Upper lobe of right lung (tissue), 1 donor: ENCODE data around the gene GALNT2. TPM values are rescaled to one million over a fixed set of nuclear protein-coding genes. Genes with fewer than 3 reads are reported as not detected.

Experiments used
- ATAC-seq: fragments of 200-7000 bp; cut with Tn5 transposase; one replicate; pipeline ENCODE4 v1.9.1; 2020; ENCODE audit warnings: mild to moderate bottlenecking, moderate library complexity
- DNase-seq: peaks from one replicate; pipeline ENCODE4 v3.0.0-alpha.2; 2020
- H3K27ac ChIP-seq: fragments of 200-600 bp; one replicate; pipeline ENCODE4 v1.8.0; 2022
- H3K27me3 ChIP-seq: fragments of 200-600 bp; one replicate; pipeline ENCODE4 v1.8.0; 2022; ENCODE audit warnings: mild to moderate bottlenecking
- H3K36me3 ChIP-seq: fragments of 200-600 bp; one replicate; pipeline ENCODE4 v1.8.0; 2022
- H3K4me1 ChIP-seq: fragments of 200-600 bp; one replicate; pipeline ENCODE4 v1.8.0; 2022
- H3K4me3 ChIP-seq: fragments of 200-600 bp; one replicate; pipeline ENCODE4 v1.8.0; 2022; ENCODE audit warnings: mild to moderate bottlenecking
- H3K9me3 ChIP-seq: fragments of 200-600 bp; one replicate; pipeline ENCODE4 v1.8.0; 2022
- CTCF ChIP-seq: fragments of 200-600 bp; IDR thresholded peaks from one replicate; pipeline ENCODE4 v1.8.0; 2022; ENCODE audit warnings: antibody characterized with exemption
- intact Hi-C: fragments of 100-400 bp; cut with DNase I; formaldehyde crosslinking; loops from one replicate; pipeline ENCODE4 v1.11.0; 2022
- total RNA-seq: library from RNA; stranded (reverse); fragmentation: NEBNext Ultra II Directional; extraction: Animal tissue kit (Norgen Biotek cat#: 25700); gene quantifications from one replicate; pipeline ENCODE4 v1.2.1, GENCODE V29; 2021
- donor health status: DM: no; HTN: yes; CAD: no; lungs with severe emphysema.

GALNT2 gene
- total RNA-seq, 1 donor from 2014 or later: 55.1 TPM

GRCh38 chr1:230065161-230065560, 1.9 kb upstream of the GALNT2 start:
- ATAC-seq: no peak
- H3K4me3 ChIP-seq: no peak overlapping the region
- no peak overlapping the region for H3K27ac ChIP-seq
- H3K27me3 ChIP-seq: no peaks in the 10 kb centered on the region
- peaks cover 12% of the 10 kb centered on the region for H3K4me1 ChIP-seq
- intact Hi-C loops: no loop called here
- DNase-seq: no peak
- no peak for TF ChIP-seq CTCF
- no peaks in the 10 kb centered on the region for H3K36me3 ChIP-seq
- no peaks in the 10 kb centered on the region for H3K9me3 ChIP-seq

- no peak for TF ChIP-seq CTCF
- ATAC-seq (no peak), DNase-seq (no peak)
- intact Hi-C loops: no loop called here
- Histone ChIP-seq H3K27ac (peak overlapping the region; percentile 74), H3K36me3 (no peaks in the 10 kb centered on the region), H3K4me3 (no peak overlapping the region), H3K9me3 (no peaks in the 10 kb centered on the region), H3K27me3 (no peaks in the 10 kb centered on the region), H3K4me1 (peaks cover 12% of the 10 kb centered on the region)
Measured at GRCh38 chr1:230065571-230065970, 1.5 kb upstream of the GALNT2 start.

GRCh38 chr1:230066031-230066430, 1.0 kb upstream of the GALNT2 start:
- Histone ChIP-seq H3K36me3 (no peaks in the 10 kb centered on the region), H3K4me1 (peaks cover 12% of the 10 kb centered on the region), H3K9me3 (no peaks in the 10 kb centered on the region), H3K4me3 (peak overlapping the region; percentile 55), H3K27ac (peak overlapping the region; percentile 74), H3K27me3 (no peaks in the 10 kb centered on the region)
- intact Hi-C loops: no loop called here
- TF ChIP-seq CTCF: no peak
- ATAC-seq (no peak), DNase-seq (no peak)

- DNase-seq: peak; percentile 76
- intact Hi-C loops: no loop called here
- H3K4me3 ChIP-seq: peak overlapping the region; percentile 87
- no peak for TF ChIP-seq CTCF
- H3K36me3 ChIP-seq: no peaks in the 10 kb centered on the region
- no peaks in the 10 kb centered on the region for H3K27me3 ChIP-seq
- no peaks in the 10 kb centered on the region for H3K9me3 ChIP-seq
- peak overlapping the region; percentile 70 for H3K27ac ChIP-seq
- H3K4me1 ChIP-seq: peaks cover 12% of the 10 kb centered on the region
- ATAC-seq: peak; percentile 36
Measured at GRCh38 chr1:230067419-230067870, 407 bp downstream of the GALNT2 start.

GRCh38 chr1:230067871-230068620, 1.0 kb downstream of the GALNT2 start:
- Histone ChIP-seq H3K9me3 (no peaks in the 10 kb centered on the region), H3K27ac (peak overlapping the region; percentile 70), H3K36me3 (no peaks in the 10 kb centered on the region), H3K4me3 (peak overlapping the region; percentile 87), H3K27me3 (no peaks in the 10 kb centered on the region), H3K4me1 (peaks cover 12% of the 10 kb centered on the region)
- ATAC-seq (peak; percentile 38), DNase-seq (peak; percentile 75)
- intact Hi-C loops: no loop called here
- no peak for TF ChIP-seq CTCF

- no peaks in the 10 kb centered on the region for H3K9me3 ChIP-seq
- no peaks in the 10 kb centered on the region for H3K36me3 ChIP-seq
- intact Hi-C loops: no loop called here
- H3K4me3 ChIP-seq: peak overlapping the region; percentile 87
- no peaks in the 10 kb centered on the region for H3K27me3 ChIP-seq
- TF ChIP-seq CTCF: no peak
- H3K4me1 ChIP-seq: peaks cover 12% of the 10 kb centered on the region
- no peak for ATAC-seq
- DNase-seq: no peak
- no peak overlapping the region for H3K27ac ChIP-seq
Measured at GRCh38 chr1:230068621-230068873, 1.5 kb downstream of the GALNT2 start.
